NOMO-1 treated with DMSO at 0.1 percent for 48 hours (cell line): ENCODE data around the gene SYTL3.
"Not testable (repeated sequence)": the region's sequence is repeated elsewhere in the genome, so short reads cannot be mapped to it uniquely, and the experiment has no call there.

ENCODE experiments used
- DNase-seq: peaks from one replicate; lab custom pipeline; 2025; ENCODE audit not compliant: unreplicated experiment; lab: John Stamatoyannopoulos, UW

The SYTL3 gene

GRCh38 chr6:158621694-158622544 lies 27.9 kb upstream of the SYTL3 start:
- no peak for DNase-seq

GRCh38 chr6:158622545-158623190 lies 27.2 kb upstream of the SYTL3 start:
- DNase-seq = no peak

GRCh38 chr6:158624684-158625682 lies 24.9 kb upstream of the SYTL3 start:
- no peak for DNase-seq

GRCh38 chr6:158625881-158626305 lies 24.0 kb upstream of the SYTL3 start:
- DNase-seq = no peak

- DNase-seq = no peak
These were observed 23.3 kb upstream of the SYTL3 start for GRCh38 chr6:158626360-158627167.

GRCh38 chr6:158627168-158627939 lies 22.5 kb upstream of the SYTL3 start:
- no peak for DNase-seq

- DNase-seq = no peak
These were observed 22.0 kb upstream of the SYTL3 start for GRCh38 chr6:158627940-158628211.

GRCh38 chr6:158628542-158628941 lies 21.3 kb upstream of the SYTL3 start:
- DNase-seq = no peak

GRCh38 chr6:158629367-158630221 lies 20.3 kb upstream of the SYTL3 start:
- no peak for DNase-seq

GRCh38 chr6:158630938-158631616 lies 18.8 kb upstream of the SYTL3 start:
- no peak for DNase-seq

GRCh38 chr6:158631678-158632537 lies 17.9 kb upstream of the SYTL3 start:
- DNase-seq = no peak

GRCh38 chr6:158632538-158633119 lies 17.2 kb upstream of the SYTL3 start:
- DNase-seq = not testable (repeated sequence)

- DNase-seq = no peak
These were observed 16.7 kb upstream of the SYTL3 start for GRCh38 chr6:158633127-158633526.

GRCh38 chr6:158634695-158635426 lies 15.0 kb upstream of the SYTL3 start:
- no peak for DNase-seq

GRCh38 chr6:158635427-158636073 lies 14.3 kb upstream of the SYTL3 start:
- no peak for DNase-seq

GRCh38 chr6:158636778-158637177 lies 13.1 kb upstream of the SYTL3 start:
- no peak for DNase-seq
